Measurements from ENCODE around the gene ARPC1B. TPM values are rescaled to one million over a fixed set of nuclear protein-coding genes. Genes with fewer than 3 reads are reported as not detected.
"Not testable (repeated sequence)": the region's sequence is repeated elsewhere in the genome, so short reads cannot be mapped to it uniquely, and the experiment has no call there.

ARPC1B gene
- total RNA-seq, 4 donors from 2014 or later = 51.4 to 83.1 (median 54.3) TPM

- no peak for TF ChIP-seq CTCF (IDR thresholded peaks at IDR 0.05)
- TF ChIP-seq POLR2A (IDR thresholded peaks at IDR 0.05) = no peak
- H3K4me3 ChIP-seq (ENCODE audit: low read depth, poor library complexity, severe bottlenecking) = no peak overlapping the region
- DNase-seq (ENCODE audit: low spot score in 2 of 2) = no peak
- intact Hi-C loops (cut with DNase I; ENCODE audit: low total_unique reads) = no loop called here
- WGBS, 2 donors = 90 to 94% methylated on average over 4 of the region's 4 CpGs
These were observed 10.0 kb downstream of the ARPC1B start for GRCh38 chr7:99384523-99384922.

GRCh38 chr7:99385564-99385963 lies 11.0 kb downstream of the ARPC1B start:
- WGBS, 2 donors = 40 to 85% methylated on average over 1 to 4 of the region's 8 CpGs
- H3K4me3 ChIP-seq (ENCODE audit: low read depth, poor library complexity, severe bottlenecking) = no peak overlapping the region
- no peak for DNase-seq (ENCODE audit: low spot score in 2 of 2)
- intact Hi-C loops (cut with DNase I; ENCODE audit: low total_unique reads) = no loop called here
- no peak for TF ChIP-seq POLR2A (IDR thresholded peaks at IDR 0.05)
- TF ChIP-seq CTCF (IDR thresholded peaks at IDR 0.05) = no peak

GRCh38 chr7:99386584-99387238 lies 12.2 kb downstream of the ARPC1B start:
- intact Hi-C loops (cut with DNase I; ENCODE audit: low total_unique reads) = no loop called here
- no peak overlapping the region for H3K4me3 ChIP-seq (ENCODE audit: low read depth, poor library complexity, severe bottlenecking)
- TF ChIP-seq CTCF (IDR thresholded peaks at IDR 0.05) = no peak
- WGBS, 2 donors = 88 to 95% methylated on average over 9 of the region's 9 CpGs
- no peak for DNase-seq (ENCODE audit: low spot score in 2 of 2)

- intact Hi-C loops (cut with DNase I; ENCODE audit: low total_unique reads); DNase-seq (ENCODE audit: low spot score in 2 of 2); H3K4me3 ChIP-seq (ENCODE audit: low read depth, poor library complexity, severe bottlenecking): not testable (repeated sequence)
- WGBS, 2 donors = 91 to 94% methylated on average over 14 of the region's 14 CpGs
These were observed 12.7 kb downstream of the ARPC1B start for GRCh38 chr7:99387239-99387635.

- TF ChIP-seq CTCF (IDR thresholded peaks at IDR 0.05) = no peak
- no peak for TF ChIP-seq POLR2A (IDR thresholded peaks at IDR 0.05)
- no peak for DNase-seq (ENCODE audit: low spot score in 2 of 2)
- 97% methylated on average over 19 to 20 of the region's 20 CpGs for WGBS, 2 donors
- intact Hi-C loops (cut with DNase I; ENCODE audit: low total_unique reads) = no loop called here
- H3K4me3 ChIP-seq (ENCODE audit: low read depth, poor library complexity, severe bottlenecking) = no peak overlapping the region
These were observed 13.4 kb downstream of the ARPC1B start for GRCh38 chr7:99387912-99388311.

GRCh38 chr7:99389772-99390171 lies 15.2 kb downstream of the ARPC1B start:
- no peak for TF ChIP-seq CTCF (IDR thresholded peaks at IDR 0.05)
- TF ChIP-seq POLR2A (IDR thresholded peaks at IDR 0.05) = no peak
- H3K4me3 ChIP-seq (ENCODE audit: low read depth, poor library complexity, severe bottlenecking) = no peak overlapping the region
- 90 to 91% methylated on average over 12 to 13 of the region's 13 CpGs for WGBS, 2 donors
- no peak for DNase-seq (ENCODE audit: low spot score in 2 of 2)
- intact Hi-C loops (cut with DNase I; ENCODE audit: low total_unique reads) = no loop called here
